GM19372 (cell line): Measurements from ENCODE around the gene SH2D2A.
A peak's percentile ranks its signal among the peaks of the same experiment; 100 is the strongest.
"Not testable (repeated sequence)": the region's sequence is repeated elsewhere in the genome, so short reads cannot be mapped to it uniquely, and the experiment has no call there.

Source experiments
- ATAC-seq: cut with Tn5 transposase; IDR thresholded peaks from one replicate; pipeline ENCODE4 v1.9.1; 2021; ENCODE audit warnings: mild to moderate bottlenecking, low read depth, moderate library complexity; ENCODE audit not compliant: unreplicated experiment

SH2D2A gene

GRCh38 chr1:156775799-156776198 is 40.8 kb downstream of the SH2D2A start:
- no peak for ATAC-seq

DNA sequence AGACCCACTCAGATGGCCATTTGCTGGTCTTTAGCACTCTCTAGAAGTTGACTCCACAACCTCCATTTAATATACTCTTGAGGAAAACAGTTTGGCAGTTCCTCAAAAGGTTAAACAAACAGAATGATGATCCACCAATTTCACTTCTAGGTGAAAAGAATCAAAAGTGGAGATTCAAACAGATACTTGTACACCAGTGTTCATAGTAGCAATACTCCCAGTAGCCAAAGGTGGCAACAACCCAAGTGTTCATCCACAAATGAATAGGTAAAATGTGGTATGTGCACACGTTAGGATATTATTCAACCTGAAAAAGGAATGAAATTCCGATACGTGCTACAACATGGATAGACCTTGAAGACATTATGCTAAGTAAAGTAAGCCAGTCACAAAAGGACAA is 43.0 kb downstream of the SH2D2A start:
- ATAC-seq = no peak

GRCh38 chr1:156772728-156773497 is 43.7 kb downstream of the SH2D2A start:
- ATAC-seq = no peak

DNA sequence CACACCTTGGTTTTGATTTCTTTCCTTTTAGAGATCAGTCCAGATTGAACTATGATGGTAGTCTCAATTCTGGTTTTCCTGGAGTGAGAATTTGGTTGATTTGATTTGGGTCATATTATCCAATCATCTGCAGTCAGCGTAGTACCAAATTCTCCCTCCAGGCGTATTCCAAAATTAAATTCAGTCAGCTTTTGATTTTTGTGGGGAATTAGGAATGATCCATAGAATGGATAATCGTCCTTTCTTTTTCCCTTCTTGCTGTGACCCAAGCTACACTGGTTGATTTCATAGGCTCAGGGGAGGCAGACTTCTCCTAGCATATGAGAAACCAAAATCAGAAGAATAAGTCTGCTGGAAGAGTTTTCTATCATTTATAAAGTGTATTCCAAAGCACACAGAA is 44.4 kb downstream of the SH2D2A start:
- ATAC-seq = no peak

DNA sequence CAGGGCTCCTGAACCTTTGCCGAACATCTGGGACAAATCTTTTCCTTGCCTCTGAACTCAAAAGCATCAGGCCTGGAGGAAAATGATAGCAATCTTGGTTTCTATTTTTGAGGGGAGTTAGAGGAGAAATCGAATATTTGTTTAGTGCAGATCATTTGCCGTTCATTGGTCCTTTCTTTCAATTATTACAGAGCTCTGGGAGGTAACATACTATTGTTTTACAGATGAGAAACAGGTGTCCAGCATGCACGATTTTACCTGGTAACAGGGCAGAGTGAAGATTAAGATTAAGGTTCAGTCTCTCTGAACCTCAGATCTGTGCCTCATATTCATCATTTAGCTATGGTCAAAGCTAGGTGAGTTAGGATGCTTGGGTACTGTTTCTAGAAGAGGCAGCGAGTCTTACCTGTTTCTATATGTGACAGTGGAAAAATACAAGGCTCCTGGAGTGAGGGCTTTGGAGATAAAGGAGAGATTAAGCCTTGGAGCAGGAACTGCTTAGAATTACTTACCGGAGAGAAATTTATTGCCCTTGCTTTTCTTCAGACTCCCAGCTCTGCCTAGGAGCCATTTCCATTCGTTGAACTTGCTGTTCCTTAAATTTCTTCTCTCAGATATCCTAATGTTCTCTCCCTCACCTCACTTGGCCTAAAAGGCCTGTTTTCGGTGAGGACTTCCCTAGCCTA is 47.9 kb downstream of the SH2D2A start:
- no peak for ATAC-seq

GRCh38 chr1:156767879-156768604 is 48.6 kb downstream of the SH2D2A start:
- ATAC-seq = peak; percentile 3

- ATAC-seq = peak; percentile 96
These were observed 49.4 kb downstream of the SH2D2A start, which contains the start of gene PRCC for GRCh38 chr1:156767101-156767878. Gene PRCC (plus strand): TSS chr1:156767535. CDS start chr1:156767772, 237 bp downstream.

DNA sequence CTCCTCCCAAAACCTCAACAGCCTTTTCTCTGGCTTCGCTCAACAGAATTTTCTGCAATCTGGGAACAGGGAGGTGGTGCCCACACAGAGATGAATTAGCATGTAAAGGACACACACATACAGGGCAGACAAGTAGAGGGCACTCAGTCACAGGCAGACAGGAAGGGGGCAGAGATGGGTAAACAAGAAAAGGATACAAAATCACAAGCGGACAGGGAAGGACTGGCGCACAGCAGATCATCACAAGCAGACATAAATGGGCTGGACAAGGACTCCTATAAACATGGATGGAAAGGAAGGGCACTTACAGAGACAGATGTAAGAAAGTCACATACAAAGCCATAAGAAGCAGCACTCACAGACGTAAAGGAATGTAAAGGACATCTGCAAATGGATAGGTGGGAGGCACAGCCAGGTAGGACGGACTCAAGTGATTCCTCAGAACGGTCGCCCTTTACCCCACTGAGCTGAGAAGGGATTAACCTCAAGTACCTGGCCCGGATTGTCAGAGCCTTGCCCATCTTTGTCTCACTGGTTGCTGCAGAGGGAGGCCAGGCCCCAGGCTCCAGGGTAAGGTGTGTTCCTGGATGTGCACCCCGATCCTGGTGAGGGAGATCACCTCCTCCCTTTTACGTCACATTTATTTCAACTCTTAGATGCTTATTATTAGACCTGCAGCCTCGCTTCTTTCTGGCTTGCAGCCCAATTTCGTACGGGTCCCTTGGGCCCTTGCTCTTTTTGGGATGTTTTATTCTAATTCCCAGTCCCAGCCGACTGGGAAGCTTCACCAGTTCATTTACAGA is 50.1 kb downstream of the SH2D2A start:
- peak; percentile 6 for ATAC-seq

DNA sequence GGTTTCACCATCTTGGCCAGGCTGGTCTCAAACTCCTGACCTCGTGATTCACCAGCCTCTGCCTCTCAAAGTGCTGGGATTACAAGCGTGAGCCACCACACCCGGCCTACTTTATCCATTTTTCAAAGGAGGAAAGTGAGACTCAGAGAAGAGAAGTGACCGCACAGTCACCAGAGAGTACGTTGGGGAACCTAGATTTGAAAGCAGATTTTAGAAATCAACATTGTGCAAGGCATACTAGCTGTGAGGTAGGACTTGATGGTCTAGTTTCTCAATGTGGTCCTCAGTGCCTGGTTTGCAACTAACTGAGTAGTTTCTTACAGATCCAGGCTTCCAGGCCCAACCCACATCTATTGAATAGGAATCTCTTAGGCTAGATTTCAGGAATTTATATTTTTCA is 51.0 kb downstream of the SH2D2A start:
- ATAC-seq = no peak

GRCh38 chr1:156765136-156765535 is 51.5 kb downstream of the SH2D2A start:
- not testable (repeated sequence) for ATAC-seq

GRCh38 chr1:156760796-156761104 is 55.9 kb downstream of the SH2D2A start:
- no peak for ATAC-seq

DNA sequence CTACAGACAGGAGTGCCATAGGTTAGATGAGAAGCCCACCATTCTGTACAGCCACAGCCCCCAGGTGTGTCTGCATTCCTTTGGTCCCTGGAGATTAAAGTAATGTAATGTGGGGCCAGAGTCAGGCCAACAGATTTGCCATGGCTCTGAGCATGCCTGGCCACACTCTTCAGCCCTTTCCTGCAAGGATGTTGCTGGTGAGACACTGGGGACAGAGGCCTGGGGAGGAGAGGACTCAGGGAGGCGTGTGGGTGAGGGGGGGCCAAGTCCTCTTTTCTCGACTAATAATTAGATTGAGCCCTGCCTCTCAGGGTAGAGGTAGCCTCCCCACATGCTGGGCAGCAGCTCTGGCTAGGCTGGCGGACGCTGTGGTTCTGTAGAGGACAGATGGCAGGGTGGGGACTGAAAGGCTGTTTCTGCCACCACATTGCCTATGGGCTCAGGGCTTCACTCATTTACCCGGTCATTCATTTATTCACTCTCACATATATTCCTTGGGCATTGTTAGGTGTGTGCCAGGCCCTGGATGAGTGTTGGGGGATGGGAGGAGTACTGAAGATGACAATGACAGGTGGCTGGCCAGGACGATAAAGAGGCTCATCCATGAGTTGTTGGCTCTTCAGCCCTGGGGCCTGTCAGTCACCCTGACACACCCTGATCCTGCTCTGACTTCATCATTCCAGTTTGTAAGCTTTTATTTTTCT is 56.4 kb downstream of the SH2D2A start:
- ATAC-seq = no peak

- ATAC-seq = not testable (repeated sequence)
These were observed 58.9 kb downstream of the SH2D2A start for GRCh38 chr1:156757572-156758253.

GRCh38 chr1:156756355-156756754 is 60.3 kb downstream of the SH2D2A start:
- ATAC-seq = no peak
